K562 (cell line): ENCODE data around the gene PTGIS. TPM values are rescaled to one million over a fixed set of nuclear protein-coding genes. Genes with fewer than 3 reads are reported as not detected.

Experiments
- ATAC-seq: fragments of 200-7000 bp; cut with Tn5 transposase; 3 replicates; pipeline ENCODE4 v1.9.1; 2020; ENCODE audit warnings: moderate library complexity
- Bru-seq: library from RNA; stranded (reverse); fragments of 400-500 nt; gene quantifications from one replicate; lab custom pipeline; 2021; lab: Mats Ljungman, UMichigan
- BruChase-seq, 2 experiments: library from RNA; stranded (reverse); fragments of 400-500 nt; gene quantifications; one replicate each; lab custom pipeline; 2021; lab: Mats Ljungman, UMichigan
- BruUV-seq: library from RNA; stranded (reverse); fragments of 400-500 nt; replicated peaks from 2 replicates; lab custom pipeline; 2021; lab: Mats Ljungman, UMichigan
- CTCF ChIA-PET: fragments of 300-600 bp; formaldehyde crosslinking; extraction: SDS; loops from one replicate; lab custom pipeline; 2021; ENCODE audit warnings: low intra/inter-chr PET ratio; lab: Yijun Ruan, JAX
- POLR2A ChIA-PET: fragments of 300-600, 350-650 bp; sonication (Branson Sonifier 250); formaldehyde crosslinking; extraction: SDS; loops from one replicate; lab custom pipeline; 2021; ENCODE audit warnings: antibody characterized with exemption, inconsistent platforms; lab: Yijun Ruan, JAX
- DNase-seq, 4 experiments: peaks; one replicate each; pipeline versions ENCODE4 v3.0.0 to v3.0.0-alpha.2; 2011 to 2018; ENCODE audit warnings: low spot score in 3 of 4, mixed read lengths in 3 of 4; ENCODE audit errors: extremely low read depth in 1 of 4
- FAIRE-seq: peaks from 2 replicates; lab custom pipeline; 2011; peaks lifted over from hg19 to GRCh38; lab: Jason Lieb, UNC
- H2AFZ ChIP-seq: 2 replicates; pipeline ENCODE4 v1.6.0; 2011; ENCODE audit warnings: low read depth, low read length, control low read depth, inconsistent platforms
- H3K27ac ChIP-seq: fragments of 200-600 bp; 3 replicates; pipeline ENCODE4 v1.8.0; 2011; ENCODE audit warnings: low read depth, mild to moderate bottlenecking, control low read depth, inconsistent platforms, low read length, moderate library complexity, mixed read lengths; ENCODE audit errors: extremely low read depth
- H3K27me3 ChIP-seq, 2 experiments: fragments of 300-600 bp in 1 of 2; 2 replicates in 1 of 2; 3 replicates in 1 of 2; pipeline versions ENCODE4 v1.6.0 to v1.8.0; 2011; ENCODE audit warnings: inconsistent platforms in 2 of 2, low read length in 2 of 2, mild to moderate bottlenecking in 1 of 2, mixed read lengths in 1 of 2, moderate library complexity in 1 of 2; ENCODE audit not compliant: control insufficient read depth in 2 of 2, insufficient read depth in 2 of 2
- H3K36me3 ChIP-seq: fragments of 300-600 bp; 3 replicates; pipeline ENCODE4 v1.8.0; 2011; ENCODE audit warnings: mild to moderate bottlenecking, low read length, inconsistent platforms; ENCODE audit not compliant: control insufficient read depth, insufficient read depth
- H3K4me1 ChIP-seq, 2 experiments: fragments of 200-600 bp in 1 of 2; replicated peaks in 1 of 2; 2 replicates in 1 of 2; 3 replicates in 1 of 2; pipeline versions ENCODE4 v1.5.1 to v1.8.0; 2011; ENCODE audit warnings: inconsistent platforms in 2 of 2, low read length in 2 of 2, mild to moderate bottlenecking in 1 of 2, mixed read lengths in 1 of 2, moderate library complexity in 1 of 2; ENCODE audit not compliant: control insufficient read depth in 2 of 2, insufficient read depth in 2 of 2
- H3K4me2 ChIP-seq: 2 replicates; pipeline ENCODE4 v1.6.1; 2011; ENCODE audit warnings: low read length, control low read depth, inconsistent platforms, mixed read lengths; ENCODE audit not compliant: insufficient read depth
- H3K4me3 ChIP-seq: fragments of 200-600 bp; sonication (generic), shearing (Covaris generic); 2 replicates; pipeline ENCODE4 v1.5.1; 2016; ENCODE audit warnings: control low read depth, inconsistent platforms
- H3K79me2 ChIP-seq: fragments of 200-600 bp; 3 replicates; pipeline ENCODE4 v1.8.0; 2011; ENCODE audit warnings: low read length, inconsistent platforms; ENCODE audit not compliant: control insufficient read depth, insufficient read depth
- H3K9ac ChIP-seq, 2 experiments: 2 replicates each; pipeline versions ENCODE4 v1.6.0 to v1.6.1; 2011; ENCODE audit warnings: low read depth in 2 of 2, low read length in 2 of 2, control low read depth in 1 of 2, inconsistent platforms in 1 of 2, mild to moderate bottlenecking in 1 of 2, mixed read lengths in 1 of 2; ENCODE audit not compliant: insufficient read depth in 1 of 2
- H3K9me1 ChIP-seq: one replicate; pipeline ENCODE4 v1.6.0; 2011; ENCODE audit warnings: inconsistent platforms, mild to moderate bottlenecking, low read length, moderate library complexity; ENCODE audit not compliant: control insufficient read depth, insufficient read depth
- H3K9me3 ChIP-seq: replicated peaks from 2 replicates; pipeline ENCODE4 v1.5.1; 2011; ENCODE audit warnings: low read depth, low read length, inconsistent platforms; ENCODE audit not compliant: control insufficient read depth, insufficient read depth
- H4K20me1 ChIP-seq: replicated peaks from 2 replicates; pipeline ENCODE4 v1.6.1; 2011; ENCODE audit warnings: low read length, inconsistent platforms, mixed read lengths; ENCODE audit not compliant: control insufficient read depth, insufficient read depth
- BCOR ChIP-seq: fragments of 450-650 bp; IDR thresholded peaks from 2 replicates; pipeline ENCODE4 v1.6.1; 2016
- MEF2A ChIP-seq: IDR thresholded peaks from 2 replicates; pipeline ENCODE4 v1.6.1; 2011; ENCODE audit warnings: low read depth, mild to moderate bottlenecking, low read length, moderate library complexity; ENCODE audit not compliant: control insufficient read depth
- PCBP2 ChIP-seq: fragments of 200-400 bp; formaldehyde crosslinking; IDR thresholded peaks from 2 replicates; pipeline ENCODE4 v1.6.1; 2018; ENCODE audit warnings: low read length, low read depth, mild to moderate bottlenecking, moderate library complexity; ENCODE audit not compliant: poor library complexity, severe bottlenecking
- RBM25 ChIP-seq: fragments of 200-400 bp; formaldehyde crosslinking; IDR thresholded peaks from 2 replicates; pipeline ENCODE4 v1.6.1; 2018; ENCODE audit warnings: low read length, low read depth, moderate library complexity; ENCODE audit not compliant: severe bottlenecking
- ZBTB7A ChIP-seq: IDR thresholded peaks from 2 replicates; pipeline ENCODE4 v1.6.1; 2011; ENCODE audit warnings: low read depth, mild to moderate bottlenecking, low read length, moderate library complexity, borderline replicate concordance; ENCODE audit not compliant: control insufficient read depth
- WGBS: fragments of 100-300 bp; shearing (Covaris generic); methylation state at CpG from one replicate; pipeline ENCODE4 v1.1.6; 2016; ENCODE audit warnings: low coverage, mixed read lengths; ENCODE audit not compliant: insufficient coverage; ENCODE audit errors: missing lambda C conversion rate; 5-methylcytosine and 5-hydroxymethylcytosine counted together
- in situ Hi-C: fragments of 300-500 bp; cut with MboI; formaldehyde crosslinking; loops from 4 replicates; pipeline ENCODE4 v1.15.0; 2018; ENCODE audit warnings: inconsistent platforms, mixed read lengths
- intact Hi-C: fragments of 100-400 bp; cut with micrococcal nuclease; formaldehyde crosslinking; loops from 2 replicates; pipeline ENCODE4 v1.14.2; 2022
- long read RNA-seq, 3 experiments: library from polyadenylated mRNA in 2 of 3; library from RNA in 1 of 3; unstranded in 2 of 3; stranded (forward) in 1 of 3; transcript quantifications; one replicate each; pipeline ENCODE4 v2.0.0, GENCODE V29; 2019 to 2022
- polyA minus RNA-seq, 3 experiments: library from RNA; depleted of rRNA, polyadenylated mRNA; stranded (reverse); fragments of >200 nt; gene quantifications; 2 replicates each; pipeline ENCODE4 v1.2.3, GENCODE V29; 2011
- polyA plus RNA-seq, 8 experiments: library from polyadenylated mRNA; depleted of rRNA in 4 of 8; stranded (reverse) in 5 of 8; unstranded in 3 of 8; fragments of >200 nt; fragmentation: Nextera tagmentation in 2 of 8; fragmentation: Illumina TruSeq in 1 of 8; extraction: Ambion mirVana in 2 of 8; extraction: Trizol in 1 of 8; gene quantifications; 2 replicates each; pipeline versions ENCODE4 v1.2.1 to v1.2.3, GENCODE V29; 2011 to 2014; ENCODE audit warnings: inconsistent platforms in 1 of 8, missing spikeins in 1 of 8
- total RNA-seq, 7 experiments: library from RNA; depleted of rRNA in 6 of 7; stranded (reverse); fragments of >200 nt in 6 of 7; fragmentation: Illumina TruSeq in 2 of 7; extraction: Trizol in 2 of 7; gene quantifications; 2 replicates each; pipeline versions ENCODE4 v1.2.1 to v1.2.3, GENCODE V29; 2011 to 2021; ENCODE audit warnings: low replicate concordance in 1 of 7
- TF ChIP-seq, protein P1 (sequence below): fragments of 250-450 bp; sonication (Bioruptor Pico); IDR thresholded peaks from 2 replicates; pipeline ENCODE4 v1.5.0; 2021; ENCODE audit warnings: mild to moderate bottlenecking, borderline replicate concordance
- TF ChIP-seq, protein P2 (sequence below), 2 experiments: IDR thresholded peaks; 2 replicates each; pipeline ENCODE4 v1.6.1; 2011; ENCODE audit warnings: borderline replicate concordance in 1 of 2, control low read depth in 1 of 2, low read depth in 1 of 2, low read length in 1 of 2, mild to moderate bottlenecking in 1 of 2, mixed read lengths in 1 of 2, moderate library complexity in 1 of 2; ENCODE audit not compliant: insufficient read depth in 1 of 2, insufficient read length in 1 of 2, poor library complexity in 1 of 2, severe bottlenecking in 1 of 2; ENCODE audit errors: extremely low read depth in 1 of 2

Gene PTGIS
- not detected in 2 replicates for total RNA-seq (2011; cell fraction: chromatin; rRNA removed; ENCODE audit: low replicate concordance)
- not detected in 2 replicates for total RNA-seq (2011; cell fraction: nucleolus; rRNA removed)
- not detected in 2 replicates for total RNA-seq (2011; cell fraction: nucleoplasm; rRNA removed)
- total RNA-seq (2014; rRNA removed) (not detected in 2 replicates), total RNA-seq (2014; rRNA removed; fragmentation: Illumina TruSeq; extraction: Trizol) (not detected in 2 replicates), total RNA-seq (2015; rRNA removed; fragmentation: Illumina TruSeq; extraction: Trizol) (not detected in 2 replicates), total RNA-seq (2021) (0.16 TPM in 1 of 2 replicates, not detected in the other), polyA plus RNA-seq (2011; rRNA removed) (not detected in 2 replicates), polyA plus RNA-seq (2014; fragmentation: Illumina TruSeq; extraction: Trizol) (not detected in 2 replicates), polyA plus RNA-seq (2014; fragmentation: Nextera tagmentation; extraction: Ambion mirVana) (not detected), polyA plus RNA-seq (2014; rRNA removed) (not detected in 2 replicates), polyA minus RNA-seq (2011; rRNA and poly(A)+ RNA removed) (not detected in 2 replicates), Bru-seq, nascent RNA (not detected), BruChase-seq, experiment 1, labeled RNA remaining after a 2-hour chase (not detected), BruChase-seq, experiment 2, labeled RNA remaining after a 6-hour chase (not detected)
- polyA plus RNA-seq (2011; cell fraction: cytosol; rRNA removed) = 0.01 TPM in 1 of 2 replicates, not detected in the other
- polyA plus RNA-seq (2011; cell fraction: nucleus; rRNA removed) = not detected in 2 replicates
- not detected in 2 replicates for polyA plus RNA-seq (2012)
- polyA minus RNA-seq (2011; cell fraction: cytosol; rRNA and poly(A)+ RNA removed) = not detected in 2 replicates
- polyA minus RNA-seq (2011; cell fraction: nucleus; rRNA and poly(A)+ RNA removed) = not detected in 2 replicates
- long read RNA-seq, experiment 1 = 0 reads
- long read RNA-seq, experiment 2 = 0 reads
- long read RNA-seq, experiment 3 = 0 reads

DNA sequence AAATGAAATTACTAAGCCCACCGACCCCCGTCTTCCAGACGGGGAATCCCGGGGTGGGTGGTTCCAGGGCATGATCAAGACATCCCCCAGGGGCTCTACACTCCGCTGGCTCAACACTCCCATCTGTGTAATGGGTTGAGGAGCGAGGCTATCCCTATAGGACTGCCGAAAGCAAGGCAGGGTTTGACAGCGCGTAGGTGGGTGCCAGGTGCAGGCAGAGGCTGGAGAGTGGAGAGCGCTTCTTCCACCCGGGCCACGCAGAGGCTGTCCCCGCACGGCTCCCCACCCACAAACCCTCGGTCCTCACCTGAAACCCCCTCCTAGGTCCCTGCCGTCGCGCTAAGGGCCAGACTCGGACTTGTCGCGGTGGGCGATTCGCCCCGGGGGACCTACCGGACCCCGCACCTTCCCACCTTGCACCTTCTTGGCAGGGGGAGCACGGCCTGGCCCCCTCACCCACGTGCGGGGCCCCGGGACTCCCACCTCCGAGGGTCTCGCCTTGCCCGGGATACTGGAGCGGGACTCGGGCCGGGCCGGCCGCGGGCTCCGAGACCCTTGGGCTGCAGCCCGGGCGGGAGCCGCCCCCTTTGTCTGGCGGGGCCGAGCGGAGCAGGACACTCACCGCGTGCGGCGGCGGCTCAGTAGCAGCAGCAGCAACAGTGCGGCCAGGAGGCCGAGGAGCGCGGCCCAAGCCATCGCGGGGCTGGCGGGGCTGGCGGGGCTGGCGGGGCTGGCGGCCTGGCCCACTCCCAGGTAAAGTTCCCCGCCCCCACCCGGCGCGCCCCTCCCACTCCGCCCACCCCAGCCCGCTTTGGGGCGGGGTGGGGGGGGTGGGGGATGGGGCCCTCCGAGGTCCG is at the start of gene PTGIS:
TSS of gene PTGIS (minus strand) at position 717 of the 857 bp plus-strand sequence. CDS start at position 696, 21 bp downstream.
- Histone ChIP-seq H3K4me2 (no peak within 1 kb of the TSS), H3K9ac (no peak within 1 kb of the TSS), H3K27ac (no peak within 1 kb of the TSS), H3K27me3 (peaks cover 36 to 66% of the 10 kb centered on the region in 2 experiments; a peak in 4 of 5 replicates), H3K9me3 (no peaks in the 10 kb centered on the region), H3K4me3 (no peak within 1 kb of the TSS), H3K9me1 (no peaks in the 10 kb centered on the region), H3K4me1 (peaks cover 0 to 6% of the 10 kb centered on the region in 2 experiments; a peak in 2 of 5 replicates), H3K79me2 (no peaks in the 10 kb centered on the region), H3K36me3 (no peaks in the 10 kb centered on the region), H4K20me1 (peaks cover 10% of the 10 kb centered on the region; the same call in 1 of the 2 replicates), H2AFZ (no peak within 1 kb of the TSS)
- in situ Hi-C loops = no loop called here
- no TSS peak for BruUV-seq
- DNase-seq = peak in 1 of 4 experiments; percentile 29
- 21% methylated on average over 47 of the region's 70 CpGs for WGBS
- CTCF ChIA-PET = no interaction called here
- no peak for FAIRE-seq
- POLR2A ChIA-PET = no interaction called here
- peak; percentile 49; the same call in 1 of the 3 replicates for ATAC-seq
- intact Hi-C loops = no loop called here
- TF ChIP-seq RBM25 = peak; percentile 33
- TF ChIP-seq ZBTB7A = peak; percentile 24; the same call in 1 of the 2 replicates
- TF ChIP-seq, protein P1, sequence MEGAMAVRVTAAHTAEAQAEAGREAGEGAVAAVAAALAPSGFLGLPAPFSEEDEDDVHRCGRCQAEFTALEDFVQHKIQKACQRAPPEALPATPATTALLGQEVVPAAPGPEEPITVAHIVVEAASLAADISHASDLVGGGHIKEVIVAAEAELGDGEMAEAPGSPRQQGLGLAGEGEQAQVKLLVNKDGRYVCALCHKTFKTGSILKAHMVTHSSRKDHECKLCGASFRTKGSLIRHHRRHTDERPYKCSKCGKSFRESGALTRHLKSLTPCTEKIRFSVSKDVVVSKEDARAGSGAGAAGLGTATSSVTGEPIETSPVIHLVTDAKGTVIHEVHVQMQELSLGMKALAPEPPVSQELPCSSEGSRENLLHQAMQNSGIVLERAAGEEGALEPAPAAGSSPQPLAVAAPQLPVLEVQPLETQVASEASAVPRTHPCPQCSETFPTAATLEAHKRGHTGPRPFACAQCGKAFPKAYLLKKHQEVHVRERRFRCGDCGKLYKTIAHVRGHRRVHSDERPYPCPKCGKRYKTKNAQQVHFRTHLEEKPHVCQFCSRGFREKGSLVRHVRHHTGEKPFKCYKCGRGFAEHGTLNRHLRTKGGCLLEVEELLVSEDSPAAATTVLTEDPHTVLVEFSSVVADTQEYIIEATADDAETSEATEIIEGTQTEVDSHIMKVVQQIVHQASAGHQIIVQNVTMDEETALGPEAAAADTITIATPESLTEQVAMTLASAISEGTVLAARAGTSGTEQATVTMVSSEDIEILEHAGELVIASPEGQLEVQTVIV (CRISPR knock-in tag) = no peak
- no peak for TF ChIP-seq PCBP2
- no peak for TF ChIP-seq MEF2A
- TF ChIP-seq, protein P2, sequence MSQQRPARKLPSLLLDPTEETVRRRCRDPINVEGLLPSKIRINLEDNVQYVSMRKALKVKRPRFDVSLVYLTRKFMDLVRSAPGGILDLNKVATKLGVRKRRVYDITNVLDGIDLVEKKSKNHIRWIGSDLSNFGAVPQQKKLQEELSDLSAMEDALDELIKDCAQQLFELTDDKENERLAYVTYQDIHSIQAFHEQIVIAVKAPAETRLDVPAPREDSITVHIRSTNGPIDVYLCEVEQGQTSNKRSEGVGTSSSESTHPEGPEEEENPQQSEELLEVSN (IDR thresholded peaks at IDR 0.05; ENCODE audit: borderline replicate concordance in 1 of 2, extremely low read depth in 1 of 2, insufficient read depth in 1 of 2, insufficient read length in 1 of 2, low read depth in 1 of 2, low read length in 1 of 2, poor library complexity in 1 of 2, severe bottlenecking in 1 of 2) = peak in 1 of 2 experiments; percentile 18
- TF ChIP-seq BCOR = 0 out of 2 replicates have a peak, but pooled peaks have one; percentile 12
